ENCODE results near the gene HNRNPH3. TPM values are rescaled to one million over a fixed set of nuclear protein-coding genes. Genes with fewer than 3 reads are reported as not detected.

The HNRNPH3 gene
- total RNA-seq, 2 donors from 2014 or later = 29.7 to 34.8 TPM

Other genes starting within 250 kb of the HNRNPH3 start
- gene MYPN, start 222.6 kb upstream of the HNRNPH3 start, total RNA-seq = 100 to 1,000 TPM in 1 of 2 donors, 10 to 100 TPM in 1; 93.5 to 145 TPM
- not detected for gene ATOH7, start 100.0 kb upstream of the HNRNPH3 start, total RNA-seq
- gene PBLD, start 864 bp downstream of the HNRNPH3 start, total RNA-seq = 1 to 10 TPM; 2.7 to 4.5 TPM
- 10 to 100 TPM in 1 of 2 donors, 1 to 10 TPM in 1; 8.3 to 11.0 TPM for gene RUFY2, start 75.2 kb downstream of the HNRNPH3 start, total RNA-seq
- 1 to 10 TPM in 1 of 2 donors, under 1 TPM in 1; 0.90 to 1.3 TPM for gene DNA2, start 139.9 kb downstream of the HNRNPH3 start, total RNA-seq
- 1 to 10 TPM; 7.7 to 9.9 TPM for gene SLC25A16, start 195.5 kb downstream of the HNRNPH3 start, total RNA-seq
- 1 to 10 TPM; 2.4 to 3.0 TPM for gene TET1, start 228.3 kb downstream of the HNRNPH3 start, total RNA-seq